ENCODE results near the gene C10orf90.

Gene C10orf90

DNA sequence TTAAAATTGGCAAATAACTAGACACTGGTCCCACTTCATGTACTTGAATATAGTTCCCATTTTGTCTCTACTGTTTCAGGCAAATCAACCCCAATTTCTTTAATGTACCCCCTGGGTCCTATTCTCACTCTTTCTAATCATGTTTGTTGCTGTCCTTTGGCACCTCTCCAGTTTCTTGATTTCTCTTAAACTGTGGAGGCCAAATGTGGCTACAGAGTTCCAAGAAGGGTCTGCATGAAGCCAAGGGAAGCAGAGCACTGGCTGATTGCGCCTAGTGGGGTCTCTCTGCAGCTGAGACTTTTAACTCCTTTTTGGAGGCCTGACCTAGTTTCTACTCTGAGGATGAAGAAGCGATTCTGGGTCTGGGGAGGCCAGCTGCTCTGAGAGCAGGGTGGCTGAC lies 275.5 kb downstream of the C10orf90 start:
- TF ChIP-seq YY1 (IDR thresholded peaks at IDR 0.05; ENCODE audit: low read depth) = no peak
- TF ChIP-seq TAF1 (IDR thresholded peaks at IDR 0.05; ENCODE audit: low read depth) = no peak
- TF ChIP-seq CREB1 (IDR thresholded peaks at IDR 0.05; ENCODE audit: low read depth) = no peak
- no peak for TF ChIP-seq NFIC (IDR thresholded peaks at IDR 0.05)
- no peak for TF ChIP-seq ZBTB7A (IDR thresholded peaks at IDR 0.05; ENCODE audit: low read depth)
- no peak for TF ChIP-seq RAD21 (IDR thresholded peaks at IDR 0.05; ENCODE audit: low read depth)
- TF ChIP-seq, protein P1, sequence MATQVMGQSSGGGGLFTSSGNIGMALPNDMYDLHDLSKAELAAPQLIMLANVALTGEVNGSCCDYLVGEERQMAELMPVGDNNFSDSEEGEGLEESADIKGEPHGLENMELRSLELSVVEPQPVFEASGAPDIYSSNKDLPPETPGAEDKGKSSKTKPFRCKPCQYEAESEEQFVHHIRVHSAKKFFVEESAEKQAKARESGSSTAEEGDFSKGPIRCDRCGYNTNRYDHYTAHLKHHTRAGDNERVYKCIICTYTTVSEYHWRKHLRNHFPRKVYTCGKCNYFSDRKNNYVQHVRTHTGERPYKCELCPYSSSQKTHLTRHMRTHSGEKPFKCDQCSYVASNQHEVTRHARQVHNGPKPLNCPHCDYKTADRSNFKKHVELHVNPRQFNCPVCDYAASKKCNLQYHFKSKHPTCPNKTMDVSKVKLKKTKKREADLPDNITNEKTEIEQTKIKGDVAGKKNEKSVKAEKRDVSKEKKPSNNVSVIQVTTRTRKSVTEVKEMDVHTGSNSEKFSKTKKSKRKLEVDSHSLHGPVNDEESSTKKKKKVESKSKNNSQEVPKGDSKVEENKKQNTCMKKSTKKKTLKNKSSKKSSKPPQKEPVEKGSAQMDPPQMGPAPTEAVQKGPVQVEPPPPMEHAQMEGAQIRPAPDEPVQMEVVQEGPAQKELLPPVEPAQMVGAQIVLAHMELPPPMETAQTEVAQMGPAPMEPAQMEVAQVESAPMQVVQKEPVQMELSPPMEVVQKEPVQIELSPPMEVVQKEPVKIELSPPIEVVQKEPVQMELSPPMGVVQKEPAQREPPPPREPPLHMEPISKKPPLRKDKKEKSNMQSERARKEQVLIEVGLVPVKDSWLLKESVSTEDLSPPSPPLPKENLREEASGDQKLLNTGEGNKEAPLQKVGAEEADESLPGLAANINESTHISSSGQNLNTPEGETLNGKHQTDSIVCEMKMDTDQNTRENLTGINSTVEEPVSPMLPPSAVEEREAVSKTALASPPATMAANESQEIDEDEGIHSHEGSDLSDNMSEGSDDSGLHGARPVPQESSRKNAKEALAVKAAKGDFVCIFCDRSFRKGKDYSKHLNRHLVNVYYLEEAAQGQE (IDR thresholded peaks at IDR 0.05; ENCODE audit: low read depth) = no peak
- TF ChIP-seq, protein P2, sequence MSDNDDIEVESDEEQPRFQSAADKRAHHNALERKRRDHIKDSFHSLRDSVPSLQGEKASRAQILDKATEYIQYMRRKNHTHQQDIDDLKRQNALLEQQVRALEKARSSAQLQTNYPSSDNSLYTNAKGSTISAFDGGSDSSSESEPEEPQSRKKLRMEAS (IDR thresholded peaks at IDR 0.05) = no peak
- no peak for TF ChIP-seq TCF12 (IDR thresholded peaks at IDR 0.05; ENCODE audit: low read depth)
- TF ChIP-seq CEBPB (IDR thresholded peaks at IDR 0.05) = no peak

DNA sequence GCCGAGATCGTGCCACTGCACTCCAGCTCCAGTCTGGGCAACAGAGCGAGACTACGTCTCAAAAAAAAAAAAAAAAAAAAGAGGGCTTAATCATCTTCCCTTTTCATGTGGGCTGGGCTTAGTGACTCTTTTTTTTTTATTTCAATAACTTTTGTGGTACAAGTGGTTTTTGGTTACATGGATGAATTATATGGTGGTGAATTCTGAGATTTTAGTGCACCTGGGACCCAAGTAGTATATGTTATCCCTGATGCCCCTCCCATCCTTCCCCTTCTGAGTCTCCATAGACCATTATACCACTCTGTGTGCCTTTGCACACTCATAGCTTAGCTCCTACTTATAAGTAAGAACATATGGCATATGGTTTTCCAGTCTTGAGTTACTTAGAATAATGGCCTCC lies 277.4 kb downstream of the C10orf90 start:
- TF ChIP-seq TAF1 (IDR thresholded peaks at IDR 0.05; ENCODE audit: low read depth) (no peak), YY1 (IDR thresholded peaks at IDR 0.05; ENCODE audit: low read depth) (no peak), TEAD4 (IDR thresholded peaks at IDR 0.05) (no peak), CEBPB (IDR thresholded peaks at IDR 0.05) (no peak), NFIC (IDR thresholded peaks at IDR 0.05) (no peak), EP300 (IDR thresholded peaks at IDR 0.05; ENCODE audit: borderline replicate concordance) (no peak), USF1 (IDR thresholded peaks at IDR 0.05) (no peak), FOXM1 (IDR thresholded peaks at IDR 0.05; ENCODE audit: borderline replicate concordance, low read depth) (no peak), ZBTB7A (IDR thresholded peaks at IDR 0.05; ENCODE audit: low read depth) (no peak), RAD21 (IDR thresholded peaks at IDR 0.05; ENCODE audit: low read depth) (no peak), TCF12 (IDR thresholded peaks at IDR 0.05; ENCODE audit: low read depth) (no peak), CREB1 (IDR thresholded peaks at IDR 0.05; ENCODE audit: low read depth) (no peak), EGR1 (IDR thresholded peaks at IDR 0.05) (no peak)
- TF ChIP-seq, protein P2 (IDR thresholded peaks at IDR 0.05) = no peak
- TF ChIP-seq, protein P1 (IDR thresholded peaks at IDR 0.05; ENCODE audit: low read depth) = no peak

DNA sequence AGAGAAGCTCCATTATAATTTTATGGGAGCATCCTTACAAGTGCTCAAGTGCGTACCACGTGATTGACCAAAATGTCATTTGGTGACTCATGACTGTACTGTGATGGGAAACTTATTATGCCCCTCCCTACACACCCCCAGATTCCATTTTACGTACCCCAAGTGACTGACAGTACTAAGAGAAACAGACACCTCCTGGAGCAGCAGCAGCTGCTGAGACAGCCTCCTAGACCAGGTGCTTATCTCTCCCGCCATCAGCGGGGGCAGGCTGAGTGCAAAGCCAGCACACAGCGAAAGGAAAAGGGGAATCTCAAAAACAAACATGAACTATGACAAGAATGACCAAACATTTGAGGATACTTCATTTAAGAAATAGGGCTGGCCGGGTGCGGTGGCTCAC lies 278.0 kb downstream of the C10orf90 start:
- TF ChIP-seq CREB1 (IDR thresholded peaks at IDR 0.05; ENCODE audit: low read depth) = no peak
- no peak for TF ChIP-seq TCF12 (IDR thresholded peaks at IDR 0.05; ENCODE audit: low read depth)
- no peak for TF ChIP-seq EP300 (IDR thresholded peaks at IDR 0.05; ENCODE audit: borderline replicate concordance)
- TF ChIP-seq YY1 (IDR thresholded peaks at IDR 0.05; ENCODE audit: low read depth) = no peak
- no peak for TF ChIP-seq RAD21 (IDR thresholded peaks at IDR 0.05; ENCODE audit: low read depth)
- no peak for TF ChIP-seq ZBTB7A (IDR thresholded peaks at IDR 0.05; ENCODE audit: low read depth)
- TF ChIP-seq NFIC (IDR thresholded peaks at IDR 0.05) = no peak
- TF ChIP-seq EGR1 (IDR thresholded peaks at IDR 0.05) = no peak
- TF ChIP-seq CEBPB (IDR thresholded peaks at IDR 0.05) = no peak

DNA sequence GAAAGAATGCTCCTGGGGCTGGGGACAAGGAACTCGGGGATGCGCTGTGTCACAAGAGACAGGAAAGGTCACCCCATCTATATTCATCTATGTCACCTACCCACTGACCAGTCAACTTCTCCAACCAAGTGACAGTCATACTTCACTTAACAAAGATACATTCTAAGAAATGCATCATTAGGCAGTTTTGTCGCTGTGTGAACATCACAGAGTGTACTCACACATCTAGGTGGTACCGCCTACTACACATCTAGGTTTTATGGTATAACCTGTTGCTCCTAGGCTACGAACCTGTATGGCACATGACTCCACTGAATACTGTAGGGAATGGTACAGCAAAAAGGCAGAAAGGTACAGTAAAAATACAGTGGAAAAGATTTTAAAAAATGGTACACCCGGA lies 278.4 kb downstream of the C10orf90 start:
- no peak for TF ChIP-seq TAF1 (IDR thresholded peaks at IDR 0.05; ENCODE audit: low read depth)

DNA sequence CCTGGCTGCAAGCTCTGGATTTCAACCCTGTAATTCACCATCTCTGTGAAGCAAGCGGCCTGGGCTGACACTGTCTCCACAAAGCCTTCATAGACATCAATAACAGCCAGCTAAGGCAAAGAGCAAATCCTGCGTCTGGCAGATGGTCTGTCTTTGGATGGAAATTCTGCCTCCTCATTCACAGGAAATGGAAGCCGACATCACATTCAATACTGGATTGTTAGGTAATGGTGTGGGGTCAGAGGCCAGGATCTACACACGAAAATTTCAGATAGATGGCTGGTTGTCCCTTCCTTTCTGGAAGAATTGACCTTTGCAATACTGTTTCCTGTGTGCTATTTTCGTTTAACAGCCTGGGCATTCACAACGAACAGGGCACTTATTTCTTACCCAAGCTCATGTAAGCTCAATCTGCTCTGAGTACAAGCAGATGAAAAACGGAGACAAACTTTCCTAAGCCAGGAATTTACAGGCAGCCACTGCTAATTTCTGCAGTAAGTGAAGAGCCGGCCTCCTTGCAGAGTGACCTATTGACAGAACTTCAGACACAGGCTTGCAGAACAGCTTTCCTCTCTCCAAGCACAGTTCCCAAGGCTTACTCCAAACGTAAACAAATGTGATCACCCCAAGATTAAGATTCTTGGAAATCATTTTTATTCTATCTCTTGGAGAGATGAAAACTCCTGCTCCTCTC lies 279.2 kb downstream of the C10orf90 start:
- no peak for TF ChIP-seq RAD21 (IDR thresholded peaks at IDR 0.05; ENCODE audit: low read depth)
- no peak for TF ChIP-seq EGR1 (IDR thresholded peaks at IDR 0.05)
- TF ChIP-seq NFIC (IDR thresholded peaks at IDR 0.05) = no peak
- TF ChIP-seq FOXM1 (IDR thresholded peaks at IDR 0.05; ENCODE audit: borderline replicate concordance, low read depth) = no peak
- TF ChIP-seq, protein P1 (IDR thresholded peaks at IDR 0.05; ENCODE audit: low read depth) = no peak
- TF ChIP-seq TCF12 (IDR thresholded peaks at IDR 0.05; ENCODE audit: low read depth) = no peak
- TF ChIP-seq, protein P2 (IDR thresholded peaks at IDR 0.05) = no peak
- no peak for TF ChIP-seq TAF1 (IDR thresholded peaks at IDR 0.05; ENCODE audit: low read depth)
- TF ChIP-seq YY1 (IDR thresholded peaks at IDR 0.05; ENCODE audit: low read depth) = no peak
- TF ChIP-seq ZBTB7A (IDR thresholded peaks at IDR 0.05; ENCODE audit: low read depth) = no peak
- no peak for TF ChIP-seq TEAD4 (IDR thresholded peaks at IDR 0.05)

All from Ishikawa (cell line).